GM21515 (cell line): ENCODE data around the gene CYTH1.

ENCODE experiments used
- ATAC-seq: cut with Tn5 transposase; IDR thresholded peaks from one replicate; pipeline ENCODE4 v1.9.1; 2021; ENCODE audit not compliant: unreplicated experiment

Gene CYTH1

GRCh38 chr17:78628547-78629435, 153.3 kb downstream of the CYTH1 start:
- no peak for ATAC-seq

- no peak for ATAC-seq
Measured at GRCh38 chr17:78624324-78625151, 157.5 kb downstream of the CYTH1 start.
